ENCODE measurements around the gene EFR3B.

EFR3B gene

GRCh38 chr2:25036221-25036559 lies 5.7 kb upstream of the EFR3B start:
- DNase-seq: no peak

DNA sequence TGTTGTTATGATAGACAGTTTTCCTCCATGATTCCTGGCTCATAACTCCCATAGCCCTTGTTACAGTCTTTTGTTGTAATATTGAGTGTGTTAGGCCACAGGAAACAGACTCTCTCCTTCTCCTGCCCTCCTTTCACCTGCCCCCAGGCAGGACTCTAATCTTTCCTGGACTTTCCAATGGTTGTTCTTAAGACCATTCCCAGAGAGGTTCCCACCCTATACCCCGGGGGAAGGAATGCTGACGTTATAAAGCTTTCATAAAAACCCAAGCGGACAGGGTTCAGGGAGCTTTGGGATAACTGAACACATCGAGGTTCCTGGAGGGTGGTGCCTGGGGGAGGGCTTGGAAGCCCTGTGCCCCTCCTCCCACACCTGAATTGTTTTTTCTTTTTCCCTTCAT lies 2.8 kb upstream of the EFR3B start:
- no peak for DNase-seq

GRCh38 chr2:25041307-25041927 lies 459 bp upstream of the EFR3B start:
- DNase-seq: no peak

- no peak for DNase-seq
Observed at GRCh38 chr2:25042321-25043240, 705 bp downstream of the EFR3B start.

DNA sequence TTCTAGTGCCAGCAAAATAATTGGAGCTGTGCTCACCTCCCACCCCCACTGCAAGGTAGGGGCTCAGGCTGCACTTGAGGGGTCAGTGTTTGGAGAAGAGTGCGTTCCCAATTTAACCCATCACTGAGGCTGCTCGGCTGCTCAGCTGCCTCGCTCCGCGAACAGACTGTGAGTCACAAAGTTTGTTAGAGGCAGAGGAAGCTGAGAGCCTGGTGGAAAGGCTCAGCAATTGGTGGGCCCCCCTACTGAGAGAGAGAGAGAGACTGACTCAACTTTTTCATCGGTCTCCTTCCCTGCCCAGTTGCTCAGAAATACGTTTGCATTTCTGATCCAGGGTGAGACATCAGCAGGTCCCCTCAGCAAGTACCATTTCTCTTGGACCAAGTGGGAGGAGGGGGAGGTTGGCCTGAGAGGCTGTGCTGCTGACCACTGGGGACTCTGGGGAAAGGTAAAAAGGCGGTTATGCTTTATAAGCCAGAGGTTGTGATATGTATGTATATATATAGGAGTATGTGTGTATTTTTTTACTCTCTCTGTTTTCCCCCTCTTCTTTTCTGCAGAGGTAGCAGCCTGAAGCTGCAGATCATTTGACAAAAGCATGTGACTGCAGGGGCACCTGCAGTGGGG lies 1.5 kb downstream of the EFR3B start:
- DNase-seq: peak; percentile 30

GRCh38 chr2:25044011-25044410 lies 2.1 kb downstream of the EFR3B start:
- DNase-seq: no peak

- no peak for DNase-seq
Observed at GRCh38 chr2:25044990-25045389, 3.1 kb downstream of the EFR3B start.

GRCh38 chr2:25049422-25049821 lies 7.5 kb downstream of the EFR3B start:
- DNase-seq: no peak

DNA sequence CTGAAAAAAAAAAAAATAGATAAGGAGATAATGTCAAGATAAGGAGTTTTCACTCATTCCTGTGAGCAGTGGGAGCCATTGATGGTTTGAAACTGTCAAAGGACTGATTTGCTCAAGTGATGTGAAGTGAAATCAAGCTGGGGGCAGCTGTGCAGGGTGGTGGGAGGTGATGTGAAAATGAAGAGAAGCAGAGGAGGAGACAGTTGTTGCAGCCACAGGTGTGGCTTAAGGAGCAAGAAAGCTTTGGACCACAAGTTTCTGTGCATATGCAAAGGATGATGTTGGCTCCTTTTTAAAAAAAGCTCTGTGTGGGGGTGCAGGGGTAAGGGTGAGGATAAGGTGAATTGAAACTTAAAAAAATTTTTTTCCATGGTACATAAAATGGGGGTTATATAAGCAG lies 8.3 kb downstream of the EFR3B start:
- no peak for DNase-seq

- no peak for DNase-seq
Observed at GRCh38 chr2:25053041-25053440, 11.2 kb downstream of the EFR3B start.

DNA sequence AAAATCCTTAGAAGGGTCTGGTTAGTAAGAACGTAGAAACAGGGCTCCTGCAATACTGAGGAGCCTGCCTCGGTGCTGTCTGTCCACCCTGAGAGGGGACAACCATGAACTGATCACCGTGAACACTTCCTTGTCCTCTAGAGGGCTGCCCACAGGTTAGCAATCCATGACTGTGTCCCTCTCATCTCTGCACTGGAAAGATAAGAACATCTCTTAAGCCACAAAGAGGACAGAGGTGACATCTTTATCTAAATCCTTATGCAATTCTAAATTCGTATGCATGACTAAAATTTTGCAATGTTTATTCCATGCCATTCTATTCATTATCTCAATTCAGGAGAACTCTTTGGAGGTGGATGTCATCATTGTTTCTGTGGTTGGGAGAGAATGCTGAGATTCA lies 12.8 kb downstream of the EFR3B start:
- no peak for DNase-seq

DNA sequence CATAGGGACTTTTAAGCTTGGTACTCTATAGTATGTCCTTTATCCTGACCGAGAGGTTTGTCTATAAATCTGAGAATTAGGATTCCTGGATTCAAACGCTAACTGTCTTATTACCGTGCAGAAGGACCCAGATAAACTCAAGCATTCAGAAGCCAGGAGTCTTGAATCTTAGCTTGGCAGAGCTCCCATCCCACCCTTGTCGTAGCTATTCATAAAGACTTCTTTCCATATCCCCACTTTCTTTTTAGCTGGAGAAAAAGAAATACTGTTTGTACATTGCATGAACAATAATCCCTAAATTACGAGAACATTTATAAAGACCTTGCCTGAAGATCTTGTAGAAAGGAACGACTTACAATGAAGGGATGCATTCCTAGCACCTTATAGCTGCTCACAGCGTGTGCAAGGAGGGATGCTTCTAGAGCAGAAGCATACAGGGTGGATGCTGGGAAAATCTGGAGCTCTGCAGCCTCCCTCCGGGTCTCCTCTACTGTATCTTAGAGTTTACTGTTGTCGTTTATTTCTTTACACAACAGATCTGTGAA lies 13.6 kb downstream of the EFR3B start:
- no peak for DNase-seq

GRCh38 chr2:25056098-25056821 lies 14.4 kb downstream of the EFR3B start:
- no peak for DNase-seq

GRCh38 chr2:25062511-25062917 lies 20.6 kb downstream of the EFR3B start:
- no peak for DNase-seq

DNA sequence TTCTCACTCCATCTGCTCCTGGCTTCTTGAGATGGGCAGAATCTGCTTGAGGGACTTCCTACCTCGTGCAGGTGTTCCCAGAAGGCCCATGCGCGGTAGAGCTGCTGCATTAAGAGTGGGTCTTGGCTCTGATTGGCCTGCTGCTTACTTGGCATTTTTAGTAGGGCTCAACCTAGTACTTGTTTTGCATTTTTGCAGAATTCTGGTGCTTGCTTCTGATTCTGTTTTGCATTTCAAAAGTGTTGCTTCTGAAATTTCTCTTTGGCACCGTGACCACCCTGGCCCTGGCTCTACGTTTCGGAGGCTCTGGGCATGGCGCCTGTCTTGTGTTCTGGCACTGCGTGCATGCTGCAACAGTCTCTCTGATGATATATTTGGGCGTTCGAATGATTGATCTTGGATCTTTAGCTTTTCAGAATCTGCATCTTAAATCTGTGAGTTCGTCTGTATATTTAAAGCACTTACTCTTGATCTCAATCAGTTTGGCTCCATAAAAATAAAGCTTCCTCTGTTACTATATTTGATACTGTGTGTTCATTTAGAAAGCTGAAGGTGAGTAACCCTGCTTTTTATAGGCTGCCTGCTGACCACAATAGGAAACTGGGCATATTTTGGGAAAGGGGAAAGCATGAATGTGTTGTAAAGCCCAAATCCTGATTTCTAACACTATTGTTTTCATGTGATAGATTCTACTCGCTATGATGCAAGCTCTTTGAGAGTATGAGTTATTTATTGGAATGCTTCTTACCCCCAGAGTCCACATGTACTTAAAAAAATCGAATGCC lies 22.2 kb downstream of the EFR3B start:
- DNase-seq: no peak

DNA sequence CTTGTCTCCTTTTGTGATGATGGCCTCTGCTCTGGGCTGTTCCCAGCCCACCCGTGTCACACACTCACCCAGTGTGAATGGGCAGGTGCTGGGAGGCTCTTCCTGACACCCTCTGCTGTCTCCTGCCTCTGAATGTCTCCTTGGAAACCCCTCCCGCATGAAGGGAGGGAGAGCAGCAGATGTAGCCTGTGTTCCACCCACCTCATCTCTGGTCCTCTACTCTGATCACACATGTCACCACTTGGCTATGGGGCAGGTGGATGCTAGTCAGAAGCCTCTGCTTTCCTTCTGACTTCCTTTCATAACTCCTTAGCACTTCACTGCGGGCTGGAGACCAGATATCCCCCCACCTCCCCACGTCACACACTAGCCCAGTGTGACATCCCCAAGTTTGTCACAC lies 23.9 kb downstream of the EFR3B start:
- DNase-seq: no peak

DNA sequence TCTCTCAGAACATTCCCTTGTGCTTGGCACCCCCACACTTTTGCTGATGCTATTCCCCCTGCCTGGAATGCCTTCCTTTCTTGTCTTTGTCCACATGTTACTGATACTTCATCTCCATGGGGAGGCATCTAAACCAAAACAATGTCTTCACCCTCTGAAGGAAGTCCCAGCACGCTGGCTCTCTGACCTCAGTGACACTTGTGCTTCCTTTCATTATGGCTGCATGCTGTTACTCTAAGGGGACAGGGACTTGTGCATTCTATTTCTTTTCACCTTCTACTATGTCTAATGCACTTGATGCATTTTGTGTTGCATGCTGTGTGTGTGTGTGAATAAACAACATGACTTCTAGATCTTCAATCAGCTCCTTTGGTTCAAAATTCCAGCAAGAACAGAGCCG lies 24.6 kb downstream of the EFR3B start:
- DNase-seq: no peak

DNA sequence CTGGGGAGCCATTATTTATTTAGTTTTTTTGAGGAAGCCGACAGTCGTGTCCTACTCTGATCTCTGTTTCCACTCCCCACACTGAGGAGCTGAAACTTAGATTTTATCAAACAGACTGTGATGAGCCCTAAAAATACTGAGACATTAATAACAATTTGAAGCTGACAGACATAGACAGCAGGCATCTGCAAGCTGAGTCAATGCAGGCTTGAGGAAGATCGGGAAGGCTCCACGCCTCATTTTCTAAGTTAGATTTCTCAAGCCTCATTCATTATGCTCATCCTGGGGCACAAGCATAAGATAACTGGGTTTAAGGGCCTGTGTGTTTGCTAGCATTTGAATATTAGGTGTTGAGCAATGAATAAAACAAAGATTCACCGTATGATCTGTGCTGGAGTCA lies 26.3 kb downstream of the EFR3B start:
- no peak for DNase-seq

- DNase-seq: no peak
Observed at GRCh38 chr2:25071966-25072365, 30.1 kb downstream of the EFR3B start.

DNA sequence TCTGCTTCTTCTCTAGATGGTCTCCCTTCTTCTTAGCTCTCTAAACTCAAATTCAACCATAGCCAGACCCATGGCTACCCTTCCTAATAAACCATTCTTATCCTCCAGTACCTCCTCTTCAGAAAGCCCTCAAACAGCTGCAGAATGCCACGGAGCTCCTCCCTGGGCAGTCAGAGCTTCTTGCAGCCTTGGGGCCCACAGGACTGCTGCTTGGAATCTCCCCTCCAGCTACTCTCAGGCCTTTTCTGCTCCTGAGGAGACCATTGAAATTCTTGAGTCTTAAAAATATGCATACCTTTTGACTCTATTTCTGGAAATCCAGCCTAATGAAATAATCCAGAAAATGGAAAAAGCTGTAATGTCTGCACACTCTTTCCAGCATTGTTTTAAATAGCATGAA lies 30.7 kb downstream of the EFR3B start:
- DNase-seq: no peak

DNA sequence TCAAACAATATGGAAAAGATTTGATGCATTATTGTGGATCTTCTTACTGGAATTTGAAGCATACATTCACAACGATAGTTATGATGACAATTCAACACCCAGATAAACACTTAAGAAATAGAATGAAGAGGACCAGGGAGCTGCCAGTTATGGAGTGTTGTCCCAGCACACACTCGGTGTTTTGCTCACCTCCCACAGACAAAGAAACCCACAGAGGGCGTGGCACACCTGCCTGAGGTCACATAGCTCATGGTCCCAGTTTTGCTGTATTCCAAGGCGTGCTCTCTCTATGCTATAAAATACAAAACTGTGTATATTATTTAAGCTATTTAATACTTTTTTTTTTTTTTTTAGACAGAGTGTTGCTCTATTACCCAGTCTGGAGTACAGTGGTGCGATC lies 31.1 kb downstream of the EFR3B start:
- DNase-seq: no peak

- DNase-seq: no peak
Observed at GRCh38 chr2:25073914-25074313, 32.0 kb downstream of the EFR3B start.
